H9 (cell line): ENCODE measurements around the gene FREM1. TPM values are rescaled to one million over a fixed set of nuclear protein-coding genes. Genes with fewer than 3 reads are reported as not detected.

Experiments used
- DNase-seq: peaks from one replicate; pipeline ENCODE4 v3.0.0-alpha.2; 2017
- H2AFZ ChIP-seq: one replicate; pipeline ENCODE4 v1.6.1; 2013; ENCODE audit warnings: mild to moderate bottlenecking, low read length, control low read depth, moderate library complexity
- H2AK5ac ChIP-seq: 2 replicates; pipeline ENCODE4 v1.6.1; 2013; ENCODE audit warnings: low read length, control low read depth, mixed read lengths; ENCODE audit not compliant: insufficient read length
- H2BK120ac ChIP-seq: one replicate; pipeline ENCODE4 v1.6.1; 2013; ENCODE audit warnings: low read depth, mild to moderate bottlenecking, low read length, control low read depth, inconsistent platforms; ENCODE audit not compliant: poor library complexity, severe bottlenecking
- H2BK12ac ChIP-seq: 2 replicates; pipeline ENCODE4 v1.6.1; 2013; ENCODE audit warnings: low read length, control low read depth, mixed read lengths, low read depth; ENCODE audit not compliant: insufficient read length
- H2BK15ac ChIP-seq: 2 replicates; pipeline ENCODE4 v1.6.1; 2013; ENCODE audit warnings: low read depth, low read length, control low read depth
- H2BK20ac ChIP-seq: one replicate; pipeline ENCODE4 v1.6.1; 2013; ENCODE audit warnings: low read depth, mild to moderate bottlenecking, low read length, control low read depth, inconsistent platforms; ENCODE audit not compliant: poor library complexity, severe bottlenecking
- H2BK5ac ChIP-seq: 2 replicates; pipeline ENCODE4 v1.6.1; 2013; ENCODE audit warnings: low read length, control low read depth, mixed read lengths; ENCODE audit not compliant: insufficient read length
- H3K14ac ChIP-seq: 2 replicates; pipeline ENCODE4 v1.6.1; 2013; ENCODE audit warnings: low read length, control low read depth; ENCODE audit not compliant: insufficient read depth
- H3K18ac ChIP-seq: 2 replicates; pipeline ENCODE4 v1.6.1; 2013; ENCODE audit warnings: low read depth, mild to moderate bottlenecking, mixed read lengths, low read length, control low read depth; ENCODE audit not compliant: insufficient read length
- H3K23ac ChIP-seq: 2 replicates; pipeline ENCODE4 v1.6.1; 2013; ENCODE audit warnings: low read length, control low read depth, mixed read lengths, low read depth; ENCODE audit not compliant: insufficient read length
- H3K23me2 ChIP-seq: 2 replicates; pipeline ENCODE4 v1.6.1; 2013; ENCODE audit warnings: low read depth, mild to moderate bottlenecking, mixed read lengths, low read length, control low read depth; ENCODE audit not compliant: insufficient read length, poor library complexity, severe bottlenecking
- H3K27ac ChIP-seq: 2 replicates; pipeline ENCODE4 v1.5.1; 2013; ENCODE audit warnings: low read length, control low read depth, mixed read lengths, low read depth; ENCODE audit not compliant: insufficient read length
- H3K27me3 ChIP-seq: 2 replicates; pipeline ENCODE4 v1.6.1; 2013; ENCODE audit warnings: low read length, control low read depth, inconsistent platforms; ENCODE audit not compliant: insufficient read depth
- H3K4ac ChIP-seq: 2 replicates; pipeline ENCODE4 v1.6.1; 2013; ENCODE audit warnings: low read depth, mild to moderate bottlenecking, control low read depth, inconsistent platforms, low read length, moderate library complexity
- H3K4me1 ChIP-seq: 2 replicates; pipeline ENCODE4 v1.6.1; 2013; ENCODE audit warnings: low read length, control low read depth, inconsistent platforms; ENCODE audit not compliant: insufficient read depth
- H3K4me2 ChIP-seq: 2 replicates; pipeline ENCODE4 v1.6.1; 2013; ENCODE audit warnings: low read length, control low read depth, mixed read lengths; ENCODE audit not compliant: insufficient read length, insufficient read depth
- H3K56ac ChIP-seq: 2 replicates; pipeline ENCODE4 v1.6.1; 2013; ENCODE audit warnings: low read depth, mild to moderate bottlenecking, mixed read lengths, low read length, control low read depth; ENCODE audit not compliant: insufficient read length
- H3K79me1 ChIP-seq: 2 replicates; pipeline ENCODE4 v1.6.1; 2013; ENCODE audit warnings: low read depth, mild to moderate bottlenecking, moderate library complexity, low read length, control low read depth, inconsistent platforms; ENCODE audit not compliant: insufficient read depth, poor library complexity, severe bottlenecking
- H3K79me2 ChIP-seq: 2 replicates; pipeline ENCODE4 v1.6.1; 2013; ENCODE audit warnings: low read length, control low read depth, inconsistent platforms; ENCODE audit not compliant: insufficient read depth
- H3K9ac ChIP-seq: 2 replicates; pipeline ENCODE4 v1.6.1; 2013; ENCODE audit warnings: low read length, control low read depth, mixed read lengths; ENCODE audit not compliant: insufficient read length; ENCODE audit errors: extremely low read depth
- H3K9me3 ChIP-seq: one replicate; pipeline ENCODE4 v1.6.1; 2013; ENCODE audit warnings: low read depth, low read length, inconsistent platforms; ENCODE audit not compliant: control insufficient read depth
- H3T11ph ChIP-seq: one replicate; pipeline ENCODE4 v1.6.1; 2013; ENCODE audit warnings: mild to moderate bottlenecking, low read length, control low read depth, inconsistent platforms
- H4K20me1 ChIP-seq: one replicate; pipeline ENCODE4 v1.6.1; 2013; ENCODE audit not compliant: control insufficient read depth, insufficient read length, insufficient read depth
- H4K5ac ChIP-seq: 2 replicates; pipeline ENCODE4 v1.6.1; 2013; ENCODE audit warnings: low read depth, mild to moderate bottlenecking, mixed read lengths, low read length, control low read depth; ENCODE audit not compliant: insufficient read length
- H4K8ac ChIP-seq: replicated peaks from 2 replicates; pipeline ENCODE4 v1.6.1; 2013; ENCODE audit warnings: low read length, control low read depth, mixed read lengths, low read depth; ENCODE audit not compliant: insufficient read length
- H4K91ac ChIP-seq: 2 replicates; pipeline ENCODE4 v1.6.1; 2013; ENCODE audit warnings: low read depth, mild to moderate bottlenecking, moderate library complexity, mixed read lengths, low read length, control low read depth; ENCODE audit not compliant: insufficient read length
- H3K27ac Mint-ChIP-seq, 3 experiments: 2 replicates in 2 of 3; 3 replicates in 1 of 3; pipeline ENCODE4 v1.8.0; 2020 to 2021; ENCODE audit warnings: mixed read lengths in 3 of 3, mild to moderate bottlenecking in 1 of 3, moderate library complexity in 1 of 3
- H3K27me3 Mint-ChIP-seq: 2 replicates; pipeline ENCODE4 v1.8.0; 2021; ENCODE audit warnings: low read depth, mild to moderate bottlenecking, moderate library complexity, mixed read lengths
- H3K36me3 Mint-ChIP-seq, 3 experiments: 2 replicates in 2 of 3; 3 replicates in 1 of 3; pipeline ENCODE4 v1.8.0; 2020 to 2021; ENCODE audit warnings: low read depth in 3 of 3, mixed read lengths in 3 of 3; ENCODE audit not compliant: insufficient read depth in 1 of 3
- H3K4me1 Mint-ChIP-seq, 2 experiments: 2 replicates each; pipeline ENCODE4 v1.8.0; 2020; ENCODE audit warnings: mixed read lengths in 2 of 2
- H3K4me3 Mint-ChIP-seq, 2 experiments: 2 replicates in 1 of 2; 3 replicates in 1 of 2; pipeline ENCODE4 v1.8.0; 2020 to 2021; ENCODE audit warnings: mild to moderate bottlenecking in 2 of 2, mixed read lengths in 2 of 2, moderate library complexity in 1 of 2
- H3K9me3 Mint-ChIP-seq, 2 experiments: 2 replicates in 1 of 2; 3 replicates in 1 of 2; pipeline ENCODE4 v1.8.0; 2020; ENCODE audit warnings: mild to moderate bottlenecking in 2 of 2, mixed read lengths in 2 of 2, moderate library complexity in 1 of 2
- CTCF ChIP-seq: fragments of 200-600 bp; sonication (generic); conservative IDR thresholded peaks from 3 replicates; pipeline ENCODE4 v1.8.0; 2021; ENCODE audit warnings: antibody characterized with exemption, mild to moderate bottlenecking
- WGBS: extraction: QIAGEN DNeasy Blood & Tissue Kit; methylation state at CpG from one replicate; pipeline ENCODE4 v1.1.7; 2013; ENCODE audit warnings: missing lambda C conversion rate, low lambda C conversion rate, mixed read lengths; ENCODE audit not compliant: insufficient read length; ENCODE audit errors: extremely low coverage; 5-methylcytosine and 5-hydroxymethylcytosine counted together
- total RNA-seq: library from RNA; stranded (reverse); gene quantifications from 2 replicates; pipeline ENCODE4 v1.2.1, GENCODE V29; 2021

Gene FREM1
- total RNA-seq, 1 experiment from 2014 or later = 0.44 TPM

DNA sequence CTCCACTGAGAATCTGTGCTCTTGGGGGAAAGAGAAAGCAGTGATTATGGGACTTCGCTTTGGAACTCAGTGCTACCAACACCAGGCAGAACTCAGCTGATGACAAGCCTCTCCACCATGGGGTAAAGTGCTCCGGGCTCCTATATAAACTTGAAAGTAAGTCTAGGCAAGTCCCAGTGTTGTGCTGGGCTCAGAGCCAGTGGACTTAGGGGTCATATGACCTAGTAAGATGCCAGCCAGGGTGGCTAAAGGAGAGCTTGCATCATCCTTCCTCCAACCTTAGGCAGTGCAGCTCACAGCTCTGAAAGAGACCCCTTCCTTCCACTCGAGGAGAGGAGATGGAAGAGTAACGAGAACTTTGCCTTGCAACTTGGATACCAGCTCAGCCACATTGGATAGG is 35.1 kb upstream of the FREM1 start:
- H4K91ac ChIP-seq = no peak overlapping the region
- H3K4me1 ChIP-seq = no peaks in the 10 kb centered on the region
- H3K9me3 ChIP-seq = no peaks in the 10 kb centered on the region
- no peak overlapping the region for H3K14ac ChIP-seq
- no peak overlapping the region for H2BK20ac ChIP-seq
- no peak overlapping the region for H2AK5ac ChIP-seq
- H3K27ac Mint-ChIP-seq = no peak overlapping the region; a peak in 2 of 7 replicates
- H3K4ac ChIP-seq = no peak overlapping the region
- H2BK15ac ChIP-seq = no peak overlapping the region
- H3K23ac ChIP-seq = no peak overlapping the region
- H3T11ph ChIP-seq = no peak overlapping the region
- H3K27ac ChIP-seq = no peak overlapping the region
- no peak for DNase-seq
- WGBS = no CpG with 5 or more reads among the region's 4 CpGs
- no peak overlapping the region for H2BK5ac ChIP-seq
- H3K4me3 Mint-ChIP-seq = no peak overlapping the region
- H2BK12ac ChIP-seq = no peak overlapping the region
- no peak overlapping the region for H3K56ac ChIP-seq
- H3K36me3 Mint-ChIP-seq = no peaks in the 10 kb centered on the region
- H3K18ac ChIP-seq = no peak overlapping the region
- H2AFZ ChIP-seq = no peak overlapping the region
- no peak for TF ChIP-seq CTCF
- no peaks in the 10 kb centered on the region for H3K27me3 Mint-ChIP-seq
- H3K4me2 ChIP-seq = no peak overlapping the region
- no peak overlapping the region for H2BK120ac ChIP-seq
- peaks cover 0 to 4% of the 10 kb centered on the region in 2 experiments; a peak in 2 of 4 replicates for H3K4me1 Mint-ChIP-seq
- H4K5ac ChIP-seq = no peak overlapping the region
- H3K79me2 ChIP-seq = no peaks in the 10 kb centered on the region
- H3K23me2 ChIP-seq = no peaks in the 10 kb centered on the region
- H3K9me3 Mint-ChIP-seq = no peaks in the 10 kb centered on the region
- H4K20me1 ChIP-seq = no peaks in the 10 kb centered on the region
- no peaks in the 10 kb centered on the region for H3K79me1 ChIP-seq
- H3K9ac ChIP-seq = no peak overlapping the region
- H3K27me3 ChIP-seq = no peaks in the 10 kb centered on the region
- no peak overlapping the region for H4K8ac ChIP-seq
